Measurements from ENCODE around the gene DGUOK. TPM values are rescaled to one million over a fixed set of nuclear protein-coding genes. Genes with fewer than 3 reads are reported as not detected.

The DGUOK gene
- total and polyA plus RNA-seq, 2 experiments from 2014 or later, result 68.4 to 287 TPM

DNA sequence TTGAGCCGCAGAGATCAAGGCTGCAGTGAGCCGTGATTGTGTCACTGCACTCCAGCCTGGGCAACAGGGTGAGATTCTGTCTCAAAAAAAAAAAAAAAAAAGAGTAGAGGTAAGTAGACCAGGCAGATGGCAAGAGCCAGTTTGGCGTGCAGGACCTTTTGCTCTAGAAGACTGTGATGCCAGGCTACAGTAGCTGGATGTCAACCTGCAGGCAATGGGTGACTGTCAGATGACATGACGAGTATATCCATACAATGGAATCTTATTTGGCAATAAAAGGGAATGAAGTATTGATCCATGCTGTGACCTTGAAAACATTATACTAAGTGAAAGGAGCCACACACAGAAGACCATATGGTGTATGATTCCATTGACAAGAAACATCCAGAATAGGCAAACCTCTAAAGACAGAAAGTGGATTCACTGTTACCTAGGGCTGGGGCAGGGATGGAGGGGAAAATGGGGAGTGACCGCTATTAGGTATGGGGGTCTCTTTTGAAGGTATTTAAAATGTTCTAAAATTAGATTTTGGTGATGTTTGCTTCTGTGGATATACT lies 11.2 kb upstream of the DGUOK start:
- Histone ChIP-seq H3K4me2 (no peak overlapping the region), H4K20me1 (replicated peaks; ENCODE audit: insufficient read depth) (0 out of 2 replicates have a peak, but pooled peaks cover 2% of the 10 kb centered on the region), H3K27me3 (ENCODE audit: insufficient read depth) (no peaks in the 10 kb centered on the region), H3F3A (replicated peaks; ENCODE audit: low read depth) (no peaks in the 10 kb centered on the region), H3K36me3 (ENCODE audit: insufficient read depth) (no peaks in the 10 kb centered on the region), H2AFZ (no peak overlapping the region), H3K4me3 (no peak overlapping the region), H3K9me2 (ENCODE audit: insufficient read depth) (no peaks in the 10 kb centered on the region), H3K27ac (ENCODE audit: low read depth) (no peak overlapping the region), H3K4me1 (ENCODE audit: insufficient read depth) (no peaks in the 10 kb centered on the region), H3K79me2 (replicated peaks; ENCODE audit: insufficient read depth) (no peaks in the 10 kb centered on the region)
- ATAC-seq (no peak), DNase-seq (ENCODE audit: low spot score) (no peak)
- TF ChIP-seq EZH2phosphoT487 (IDR thresholded peaks at IDR 0.05; ENCODE audit: unreplicated experiment) (no peak), REST (IDR thresholded peaks at IDR 0.05; ENCODE audit: unreplicated experiment) (no peak), ETS1 (IDR thresholded peaks at IDR 0.05) (no peak), STAT1 (IDR thresholded peaks at IDR 0.05; ENCODE audit: unreplicated experiment) (no peak), EZH2 (IDR thresholded peaks at IDR 0.05; ENCODE audit: low read depth, unreplicated experiment) (no peak), JUNB (IDR thresholded peaks at IDR 0.05; ENCODE audit: unreplicated experiment) (no peak), POLR2AphosphoS5 (IDR thresholded peaks at IDR 0.05; ENCODE audit: low read depth) (no peak), ZNF331 (CRISPR knock-in tag; IDR thresholded peaks at IDR 0.05; ENCODE audit: low read depth) (no peak)
- TF ChIP-seq, protein P1, sequence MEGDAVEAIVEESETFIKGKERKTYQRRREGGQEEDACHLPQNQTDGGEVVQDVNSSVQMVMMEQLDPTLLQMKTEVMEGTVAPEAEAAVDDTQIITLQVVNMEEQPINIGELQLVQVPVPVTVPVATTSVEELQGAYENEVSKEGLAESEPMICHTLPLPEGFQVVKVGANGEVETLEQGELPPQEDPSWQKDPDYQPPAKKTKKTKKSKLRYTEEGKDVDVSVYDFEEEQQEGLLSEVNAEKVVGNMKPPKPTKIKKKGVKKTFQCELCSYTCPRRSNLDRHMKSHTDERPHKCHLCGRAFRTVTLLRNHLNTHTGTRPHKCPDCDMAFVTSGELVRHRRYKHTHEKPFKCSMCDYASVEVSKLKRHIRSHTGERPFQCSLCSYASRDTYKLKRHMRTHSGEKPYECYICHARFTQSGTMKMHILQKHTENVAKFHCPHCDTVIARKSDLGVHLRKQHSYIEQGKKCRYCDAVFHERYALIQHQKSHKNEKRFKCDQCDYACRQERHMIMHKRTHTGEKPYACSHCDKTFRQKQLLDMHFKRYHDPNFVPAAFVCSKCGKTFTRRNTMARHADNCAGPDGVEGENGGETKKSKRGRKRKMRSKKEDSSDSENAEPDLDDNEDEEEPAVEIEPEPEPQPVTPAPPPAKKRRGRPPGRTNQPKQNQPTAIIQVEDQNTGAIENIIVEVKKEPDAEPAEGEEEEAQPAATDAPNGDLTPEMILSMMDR (conservative IDR thresholded peaks at IDR 0.05; ENCODE audit: low read depth in 2 of 2), result no peak
- no peak overlapping the region for H3K27ac Mint-ChIP-seq
- no peak overlapping the region for H3K4me3 Mint-ChIP-seq
- peaks cover under 1% of the 10 kb centered on the region; the same call in 1 of the 3 replicates for H3K4me1 Mint-ChIP-seq
- no peaks in the 10 kb centered on the region for H3K9me3 Mint-ChIP-seq
- H3K27me3 Mint-ChIP-seq (ENCODE audit: insufficient read depth, low read depth, poor library complexity), result peaks cover 4% of the 10 kb centered on the region
- H3K36me3 Mint-ChIP-seq (ENCODE audit: low read depth), result no peaks in the 10 kb centered on the region

All from GM23338 (cell line).